ENCODE measurements around the gene LRP5.

DNA sequence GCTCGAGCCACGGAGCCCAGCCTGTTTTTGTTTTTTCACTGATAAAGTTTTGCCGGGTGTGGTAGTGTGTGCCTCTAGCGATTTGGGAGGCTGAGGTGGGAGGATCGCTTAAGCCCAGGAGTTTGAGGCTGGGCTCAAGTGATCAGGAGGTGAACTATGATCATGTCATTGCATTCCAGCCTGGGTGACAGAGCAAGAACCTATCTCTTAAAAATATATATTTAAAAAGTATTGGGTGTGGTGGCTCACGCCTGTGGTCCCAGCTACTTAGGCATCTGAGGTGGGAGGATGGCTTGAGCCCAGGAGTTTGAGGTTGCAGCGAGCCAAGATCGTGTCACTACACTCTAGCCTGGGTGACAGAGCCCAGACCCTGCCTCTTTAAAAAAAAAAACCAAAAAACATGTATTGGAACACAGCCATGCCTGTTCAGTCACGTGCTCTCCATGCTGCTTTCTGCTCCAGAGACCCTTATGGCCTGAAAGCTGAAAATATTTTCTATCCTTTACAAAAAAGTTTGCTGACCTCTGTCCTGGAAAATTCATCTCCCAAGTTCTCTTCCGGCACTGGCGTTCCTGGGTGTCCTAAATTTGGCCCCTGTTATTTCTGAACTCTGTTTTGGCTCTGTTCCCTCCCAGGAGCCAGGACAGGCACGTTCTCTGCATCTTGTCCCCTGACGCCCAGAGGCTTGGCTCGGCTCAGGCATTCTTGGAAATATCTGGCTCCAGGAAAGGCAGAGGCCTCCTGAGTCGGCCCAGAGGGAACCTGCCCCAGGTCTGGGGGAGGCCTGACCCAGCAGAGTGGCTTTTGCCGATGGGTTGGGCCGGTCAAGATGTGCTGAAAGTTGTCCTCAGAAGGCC is 86.8 kb downstream of the LRP5 start:
- TF ChIP-seq, protein P1, sequence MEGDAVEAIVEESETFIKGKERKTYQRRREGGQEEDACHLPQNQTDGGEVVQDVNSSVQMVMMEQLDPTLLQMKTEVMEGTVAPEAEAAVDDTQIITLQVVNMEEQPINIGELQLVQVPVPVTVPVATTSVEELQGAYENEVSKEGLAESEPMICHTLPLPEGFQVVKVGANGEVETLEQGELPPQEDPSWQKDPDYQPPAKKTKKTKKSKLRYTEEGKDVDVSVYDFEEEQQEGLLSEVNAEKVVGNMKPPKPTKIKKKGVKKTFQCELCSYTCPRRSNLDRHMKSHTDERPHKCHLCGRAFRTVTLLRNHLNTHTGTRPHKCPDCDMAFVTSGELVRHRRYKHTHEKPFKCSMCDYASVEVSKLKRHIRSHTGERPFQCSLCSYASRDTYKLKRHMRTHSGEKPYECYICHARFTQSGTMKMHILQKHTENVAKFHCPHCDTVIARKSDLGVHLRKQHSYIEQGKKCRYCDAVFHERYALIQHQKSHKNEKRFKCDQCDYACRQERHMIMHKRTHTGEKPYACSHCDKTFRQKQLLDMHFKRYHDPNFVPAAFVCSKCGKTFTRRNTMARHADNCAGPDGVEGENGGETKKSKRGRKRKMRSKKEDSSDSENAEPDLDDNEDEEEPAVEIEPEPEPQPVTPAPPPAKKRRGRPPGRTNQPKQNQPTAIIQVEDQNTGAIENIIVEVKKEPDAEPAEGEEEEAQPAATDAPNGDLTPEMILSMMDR (IDR thresholded peaks at IDR 0.05 in 2 of 3, conservative IDR thresholded peaks at IDR 0.05 in 1 of 3; ENCODE audit: insufficient read depth in 2 of 3, low read depth in 1 of 3, low read length in 3 of 3): no peak
- TF ChIP-seq SMAD3 (CRISPR knock-in tag; conservative IDR thresholded peaks at IDR 0.05) (no peak), HDAC2 (IDR thresholded peaks at IDR 0.05) (no peak)
- TF ChIP-seq, protein P2, sequence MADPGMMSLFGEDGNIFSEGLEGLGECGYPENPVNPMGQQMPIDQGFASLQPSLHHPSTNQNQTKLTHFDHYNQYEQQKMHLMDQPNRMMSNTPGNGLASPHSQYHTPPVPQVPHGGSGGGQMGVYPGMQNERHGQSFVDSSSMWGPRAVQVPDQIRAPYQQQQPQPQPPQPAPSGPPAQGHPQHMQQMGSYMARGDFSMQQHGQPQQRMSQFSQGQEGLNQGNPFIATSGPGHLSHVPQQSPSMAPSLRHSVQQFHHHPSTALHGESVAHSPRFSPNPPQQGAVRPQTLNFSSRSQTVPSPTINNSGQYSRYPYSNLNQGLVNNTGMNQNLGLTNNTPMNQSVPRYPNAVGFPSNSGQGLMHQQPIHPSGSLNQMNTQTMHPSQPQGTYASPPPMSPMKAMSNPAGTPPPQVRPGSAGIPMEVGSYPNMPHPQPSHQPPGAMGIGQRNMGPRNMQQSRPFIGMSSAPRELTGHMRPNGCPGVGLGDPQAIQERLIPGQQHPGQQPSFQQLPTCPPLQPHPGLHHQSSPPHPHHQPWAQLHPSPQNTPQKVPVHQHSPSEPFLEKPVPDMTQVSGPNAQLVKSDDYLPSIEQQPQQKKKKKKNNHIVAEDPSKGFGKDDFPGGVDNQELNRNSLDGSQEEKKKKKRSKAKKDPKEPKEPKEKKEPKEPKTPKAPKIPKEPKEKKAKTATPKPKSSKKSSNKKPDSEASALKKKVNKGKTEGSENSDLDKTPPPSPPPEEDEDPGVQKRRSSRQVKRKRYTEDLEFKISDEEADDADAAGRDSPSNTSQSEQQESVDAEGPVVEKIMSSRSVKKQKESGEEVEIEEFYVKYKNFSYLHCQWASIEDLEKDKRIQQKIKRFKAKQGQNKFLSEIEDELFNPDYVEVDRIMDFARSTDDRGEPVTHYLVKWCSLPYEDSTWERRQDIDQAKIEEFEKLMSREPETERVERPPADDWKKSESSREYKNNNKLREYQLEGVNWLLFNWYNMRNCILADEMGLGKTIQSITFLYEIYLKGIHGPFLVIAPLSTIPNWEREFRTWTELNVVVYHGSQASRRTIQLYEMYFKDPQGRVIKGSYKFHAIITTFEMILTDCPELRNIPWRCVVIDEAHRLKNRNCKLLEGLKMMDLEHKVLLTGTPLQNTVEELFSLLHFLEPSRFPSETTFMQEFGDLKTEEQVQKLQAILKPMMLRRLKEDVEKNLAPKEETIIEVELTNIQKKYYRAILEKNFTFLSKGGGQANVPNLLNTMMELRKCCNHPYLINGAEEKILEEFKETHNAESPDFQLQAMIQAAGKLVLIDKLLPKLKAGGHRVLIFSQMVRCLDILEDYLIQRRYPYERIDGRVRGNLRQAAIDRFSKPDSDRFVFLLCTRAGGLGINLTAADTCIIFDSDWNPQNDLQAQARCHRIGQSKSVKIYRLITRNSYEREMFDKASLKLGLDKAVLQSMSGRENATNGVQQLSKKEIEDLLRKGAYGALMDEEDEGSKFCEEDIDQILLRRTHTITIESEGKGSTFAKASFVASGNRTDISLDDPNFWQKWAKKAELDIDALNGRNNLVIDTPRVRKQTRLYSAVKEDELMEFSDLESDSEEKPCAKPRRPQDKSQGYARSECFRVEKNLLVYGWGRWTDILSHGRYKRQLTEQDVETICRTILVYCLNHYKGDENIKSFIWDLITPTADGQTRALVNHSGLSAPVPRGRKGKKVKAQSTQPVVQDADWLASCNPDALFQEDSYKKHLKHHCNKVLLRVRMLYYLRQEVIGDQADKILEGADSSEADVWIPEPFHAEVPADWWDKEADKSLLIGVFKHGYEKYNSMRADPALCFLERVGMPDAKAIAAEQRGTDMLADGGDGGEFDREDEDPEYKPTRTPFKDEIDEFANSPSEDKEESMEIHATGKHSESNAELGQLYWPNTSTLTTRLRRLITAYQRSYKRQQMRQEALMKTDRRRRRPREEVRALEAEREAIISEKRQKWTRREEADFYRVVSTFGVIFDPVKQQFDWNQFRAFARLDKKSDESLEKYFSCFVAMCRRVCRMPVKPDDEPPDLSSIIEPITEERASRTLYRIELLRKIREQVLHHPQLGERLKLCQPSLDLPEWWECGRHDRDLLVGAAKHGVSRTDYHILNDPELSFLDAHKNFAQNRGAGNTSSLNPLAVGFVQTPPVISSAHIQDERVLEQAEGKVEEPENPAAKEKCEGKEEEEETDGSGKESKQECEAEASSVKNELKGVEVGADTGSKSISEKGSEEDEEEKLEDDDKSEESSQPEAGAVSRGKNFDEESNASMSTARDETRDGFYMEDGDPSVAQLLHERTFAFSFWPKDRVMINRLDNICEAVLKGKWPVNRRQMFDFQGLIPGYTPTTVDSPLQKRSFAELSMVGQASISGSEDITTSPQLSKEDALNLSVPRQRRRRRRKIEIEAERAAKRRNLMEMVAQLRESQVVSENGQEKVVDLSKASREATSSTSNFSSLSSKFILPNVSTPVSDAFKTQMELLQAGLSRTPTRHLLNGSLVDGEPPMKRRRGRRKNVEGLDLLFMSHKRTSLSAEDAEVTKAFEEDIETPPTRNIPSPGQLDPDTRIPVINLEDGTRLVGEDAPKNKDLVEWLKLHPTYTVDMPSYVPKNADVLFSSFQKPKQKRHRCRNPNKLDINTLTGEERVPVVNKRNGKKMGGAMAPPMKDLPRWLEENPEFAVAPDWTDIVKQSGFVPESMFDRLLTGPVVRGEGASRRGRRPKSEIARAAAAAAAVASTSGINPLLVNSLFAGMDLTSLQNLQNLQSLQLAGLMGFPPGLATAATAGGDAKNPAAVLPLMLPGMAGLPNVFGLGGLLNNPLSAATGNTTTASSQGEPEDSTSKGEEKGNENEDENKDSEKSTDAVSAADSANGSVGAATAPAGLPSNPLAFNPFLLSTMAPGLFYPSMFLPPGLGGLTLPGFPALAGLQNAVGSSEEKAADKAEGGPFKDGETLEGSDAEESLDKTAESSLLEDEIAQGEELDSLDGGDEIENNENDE (IDR thresholded peaks at IDR 0.05; ENCODE audit: low read depth, low read length): no peak

Data from K562 (cell line).